Transverse colon (tissue), 4 donors: ENCODE measurements around the gene RAPGEF6.
A peak's percentile ranks its signal among the peaks of the same experiment; 100 is the strongest.

Source experiments
- CTCF ChIP-seq, 5 experiments: fragments of 200-600 bp in 3 of 5; fragments of 450-650 bp in 2 of 5; sonication (generic) in 3 of 5; IDR thresholded peaks; 1 replicate in 2 of 5; 2 replicates in 3 of 5; pipeline ENCODE4 v1.5.1; 2016 to 2017; ENCODE audit warnings: antibody characterized with exemption in 5 of 5, inconsistent platforms in 3 of 5, mild to moderate bottlenecking in 2 of 5, moderate library complexity in 1 of 5
- EP300 ChIP-seq: sonication (generic); formaldehyde crosslinking; IDR thresholded peaks from one replicate; pipeline ENCODE4 v1.6.1; 2017; ENCODE audit warnings: antibody characterized with exemption, low read depth
- POLR2A ChIP-seq: fragments of 450-650 bp; IDR thresholded peaks from one replicate; pipeline ENCODE4 v1.6.1; 2016; ENCODE audit warnings: antibody characterized with exemption, mild to moderate bottlenecking, moderate library complexity
- POLR2AphosphoS5 ChIP-seq, 3 donors: sonication (generic); formaldehyde crosslinking; IDR thresholded peaks; one replicate each; pipeline ENCODE4 v1.6.1; 2016; ENCODE audit warnings: antibody characterized with exemption in 3 of 3

GRCh38 chr5:131406975-131407638 is 227.9 kb downstream of the RAPGEF6 start:
- no peak for TF ChIP-seq EP300
- TF ChIP-seq CTCF (IDR thresholded peaks at IDR 0.05) = no peak
- TF ChIP-seq POLR2A = no peak
- peak in 1 of 3 donors; percentile 15 for TF ChIP-seq POLR2AphosphoS5 (IDR thresholded peaks at IDR 0.05)
